Right ventricle myocardium inferior (tissue), 1 donor: ENCODE measurements around the gene RBM8A. TPM values are rescaled to one million over a fixed set of nuclear protein-coding genes. Genes with fewer than 3 reads are reported as not detected.

Source experiments
- ATAC-seq: fragments of 200-7000 bp; cut with Tn5 transposase; one replicate; pipeline ENCODE4 v1.9.1; 2020; ENCODE audit warnings: mild to moderate bottlenecking, moderate library complexity
- DNase-seq: peaks from one replicate; pipeline ENCODE4 v3.0.0; 2021; ENCODE audit errors: missing footprints
- intact Hi-C: fragments of 100-400 bp; cut with DNase I; formaldehyde crosslinking; loops from one replicate; pipeline ENCODE4 v1.11.0; 2022
- long read RNA-seq: library from polyadenylated mRNA; unstranded; transcript quantifications from one replicate; pipeline ENCODE4 v2.0.0, GENCODE V29; 2021
- total RNA-seq: library from RNA; stranded (reverse); fragmentation: NEBNext Ultra II Directional; extraction: Animal tissue kit (Norgen Biotek cat#: 25700); gene quantifications from one replicate; pipeline ENCODE4 v1.2.1, GENCODE V29; 2021
- donor health status: DM: no; HTN: yes; CAD: no; lungs with severe emphysema.

RBM8A gene
- total RNA-seq = 63.6 TPM
- long read RNA-seq, full-length matches to known transcripts = 16 of 21 reads
- long read RNA-seq, partial matches to known transcripts = 1 of 21 reads
- long read RNA-seq, other reads (novel, unspliced or antisense) = 4 of 21 reads

- peak; percentile 99 for ATAC-seq
- intact Hi-C loops = loop anchor here (1.0 to 5.0 kb wide), 2 partner anchors 31 to 35 kb away; partner anchors contain the start of gene LIX1L
- peak; percentile 94 for DNase-seq
These were observed at the start of gene RBM8A for GRCh38 chr1:145927063-145927886. RBM8A (minus strand) TSS chr1:145927484; CDS start chr1:145927426, 58 bp downstream.

GRCh38 chr1:145977016-145977415, 49.7 kb upstream of the RBM8A start:
- intact Hi-C loops = loop anchor here (1.0 kb wide), 1 partner anchor 36 kb away; no protein-coding TSS in a partner anchor
- no peak for DNase-seq

GRCh38 chr1:145975216-145975615, 47.9 kb upstream of the RBM8A start:
- intact Hi-C loops = no loop called here
- no peak for DNase-seq
- no peak for ATAC-seq

More at GRCh38 chr1:145977016-145977415, 49.7 kb upstream of the RBM8A start:
- no peak for ATAC-seq

DNA sequence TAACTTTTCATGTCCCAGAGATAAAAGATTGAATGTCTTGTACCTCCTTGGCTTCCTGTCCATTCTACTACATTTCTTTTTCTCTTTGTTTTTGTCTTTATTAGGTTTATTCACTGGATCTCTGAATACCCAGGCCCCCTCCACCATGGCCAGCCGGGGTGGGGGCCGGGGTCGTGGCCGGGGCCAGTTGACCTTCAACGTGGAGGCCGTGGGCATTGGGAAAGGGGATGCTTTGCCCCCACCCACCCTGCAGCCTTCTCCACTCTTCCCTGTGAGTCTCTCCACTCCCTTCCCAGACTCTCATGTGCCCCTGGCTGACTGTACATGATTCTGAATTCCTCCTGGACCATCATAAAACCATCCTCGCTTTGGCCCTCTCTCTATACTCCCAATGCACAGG, 47.4 kb upstream of the RBM8A start:
- no peak for ATAC-seq

DNA sequence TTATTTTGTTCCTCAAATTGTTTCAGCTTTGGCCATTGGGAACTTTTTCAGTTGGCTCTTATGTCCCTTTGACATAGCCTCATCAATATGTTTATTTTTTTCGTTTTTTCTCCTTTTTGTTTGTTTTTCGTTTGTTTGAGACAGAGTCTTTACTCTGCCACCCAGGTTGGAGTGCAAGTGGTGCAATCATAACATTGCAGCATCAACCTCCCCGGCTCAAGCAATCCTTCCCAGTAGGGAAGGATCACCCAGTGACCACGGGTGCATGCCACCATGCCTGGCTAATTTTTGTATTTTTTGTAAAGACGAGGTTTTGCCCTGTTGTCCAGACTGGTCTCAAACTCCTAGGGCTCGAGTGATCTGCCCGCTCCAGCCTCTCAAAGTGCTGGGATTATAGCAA, 45.3 kb upstream of the RBM8A start:
- no peak for ATAC-seq
- intact Hi-C loops = no loop called here
- no peak for DNase-seq

More for the DNA sequence above, 47.4 kb upstream of the RBM8A start:
- DNase-seq = no peak
- intact Hi-C loops = no loop called here

DNA sequence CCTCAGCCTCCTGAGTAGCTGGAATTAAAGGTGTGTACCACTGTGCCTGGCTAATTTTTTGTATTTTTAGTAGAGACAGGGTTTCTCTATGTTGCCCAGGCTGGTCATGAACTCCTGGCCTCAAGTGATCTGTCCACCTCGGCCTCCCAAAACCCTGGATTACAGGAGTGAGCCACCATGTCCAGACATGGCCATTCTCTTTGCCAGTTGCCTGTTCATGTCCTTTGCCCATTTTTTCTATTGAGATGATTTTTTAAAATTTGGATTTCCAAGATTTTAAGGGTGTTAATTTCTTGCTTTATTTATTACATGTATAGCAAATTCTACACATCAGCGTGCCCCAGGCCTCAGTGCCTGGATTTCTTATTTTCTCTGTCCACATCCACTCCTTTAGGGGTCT, 40.0 kb upstream of the RBM8A start:
- intact Hi-C loops = no loop called here
- no peak for DNase-seq
- ATAC-seq = no peak

DNA sequence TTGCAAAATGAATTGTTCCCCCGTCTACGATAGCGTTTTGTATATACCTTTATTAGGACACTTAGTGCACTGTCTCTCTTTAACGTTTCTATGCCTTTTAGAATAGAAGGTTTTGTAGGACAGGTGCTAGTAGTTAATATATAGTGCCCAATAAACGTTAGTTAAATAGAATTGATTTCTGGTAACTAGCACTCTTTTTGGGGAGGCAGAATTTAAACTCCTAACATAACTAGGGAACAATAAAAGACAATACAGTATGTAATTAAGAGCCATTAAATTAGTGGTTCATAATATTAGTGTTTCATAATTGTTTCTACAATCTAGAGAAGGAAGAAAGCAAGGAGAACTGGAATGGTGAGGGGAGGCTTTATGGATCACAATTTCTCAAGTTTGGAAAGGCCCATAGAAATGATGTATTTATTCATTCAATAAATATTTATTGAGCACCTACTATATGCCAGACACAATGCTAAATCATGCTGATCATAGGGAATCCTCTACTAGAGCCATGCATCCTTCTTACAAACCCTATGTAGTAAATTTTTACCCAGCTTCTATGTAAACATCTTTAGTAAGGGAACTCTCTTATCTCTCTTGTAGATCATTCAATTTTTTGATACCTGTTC, 37.9 kb upstream of the RBM8A start:
- intact Hi-C loops = no loop called here
- DNase-seq (no peak), ATAC-seq (no peak)

- DNase-seq = peak; percentile 97
- intact Hi-C loops = loop anchor here (5.0 kb wide), 2 partner anchors 43 to 117 kb away; partner anchors contain the start of gene NUDT17
- peak; percentile 88 for ATAC-seq
These were observed 37.2 kb upstream of the RBM8A start, which contains the start of the genes ANKRD34A and POLR3GL for GRCh38 chr1:145964328-145965118. ANKRD34A (minus strand) TSS chr1:145964575; CDS start chr1:145961759, 2,816 bp downstream. POLR3GL (plus strand) TSS chr1:145964690; CDS start chr1:145974866, 10,176 bp downstream.

DNA sequence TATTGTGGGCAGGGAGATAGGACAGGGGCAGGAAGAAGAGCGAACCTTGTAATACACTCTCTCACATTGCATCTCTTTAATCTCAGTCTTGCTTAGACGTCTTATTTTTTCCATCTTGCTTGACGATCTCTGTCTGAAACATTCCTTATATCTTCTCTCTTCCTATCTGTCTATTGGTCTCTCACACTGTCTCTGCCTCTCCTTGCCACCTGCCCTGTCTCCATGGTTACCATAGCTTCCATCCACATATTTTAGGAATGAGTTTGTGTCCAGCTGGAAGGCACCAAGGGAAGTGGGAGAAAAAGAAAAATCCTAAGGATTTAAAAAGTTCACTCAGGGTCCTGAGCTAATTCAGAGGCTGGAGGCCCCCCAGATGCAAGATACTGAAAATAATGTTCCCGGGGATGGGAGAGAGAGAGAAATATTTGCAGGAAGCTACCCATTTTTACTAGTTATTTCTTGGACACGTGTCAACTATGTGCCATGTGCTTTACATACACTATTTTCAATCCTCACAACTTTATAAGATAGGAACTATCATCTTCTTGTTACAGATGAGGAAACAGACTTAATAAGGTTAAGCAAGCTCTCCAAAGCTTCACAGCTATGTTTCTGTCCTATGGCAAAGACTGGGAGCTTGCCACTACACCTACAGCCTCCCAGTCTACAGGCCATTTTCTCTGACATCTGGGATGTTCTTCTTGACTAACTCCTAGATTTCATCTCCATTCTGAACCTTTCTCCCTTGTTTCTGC, 36.2 kb upstream of the RBM8A start:
- intact Hi-C loops = loop anchor here (5.0 kb wide), 2 partner anchors 44 to 116 kb away; partner anchors contain the start of gene NUDT17
- ATAC-seq (no peak), DNase-seq (no peak)

DNA sequence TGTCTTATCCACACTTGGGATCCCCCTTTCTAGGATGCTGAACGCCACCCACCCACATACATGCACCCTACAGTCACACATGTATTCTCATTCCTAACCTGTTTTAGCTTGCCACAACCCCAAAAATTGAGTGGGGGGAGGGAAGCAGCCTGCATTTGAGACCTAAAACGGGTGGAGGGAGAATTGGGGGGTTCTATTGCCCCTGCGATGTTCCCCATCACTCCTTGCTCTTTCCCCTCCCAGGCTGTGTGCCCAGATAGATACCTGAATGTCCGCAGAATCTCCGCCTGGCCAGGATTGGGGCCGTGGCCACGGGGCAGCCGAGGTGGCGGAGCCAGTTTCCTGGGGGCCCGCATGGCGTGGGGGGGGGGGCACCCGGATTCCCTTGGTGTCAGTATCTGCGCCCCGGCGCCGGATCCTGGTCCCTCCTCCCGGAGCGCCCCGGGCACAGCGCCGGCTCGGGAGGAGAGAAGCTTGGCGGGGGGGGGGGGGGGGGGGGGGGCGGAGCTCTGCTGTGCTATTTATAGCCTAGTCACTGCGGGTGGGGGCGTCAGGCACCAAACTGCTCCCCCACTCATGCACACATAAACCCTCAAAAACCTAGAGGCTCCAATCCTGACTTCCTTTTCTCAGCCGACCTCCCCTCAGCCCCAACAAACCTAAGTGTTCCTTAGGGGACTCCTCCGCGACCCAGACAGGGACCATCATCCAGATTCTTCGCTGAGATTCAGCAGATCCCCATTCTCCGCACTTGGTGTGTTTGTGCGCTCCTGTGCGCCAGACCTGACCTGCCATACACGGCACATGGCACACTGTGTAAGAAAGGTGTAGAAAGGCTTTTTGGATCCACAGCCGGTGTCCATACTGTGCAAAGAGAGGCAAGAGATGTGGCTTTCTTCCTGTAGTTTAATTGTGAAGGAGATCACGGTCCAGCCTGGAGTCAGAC, 35.1 kb upstream of the RBM8A start:
- ATAC-seq = no peak
- intact Hi-C loops = loop anchor here (5.0 kb wide), 2 partner anchors 45 to 115 kb away; partner anchors contain the start of gene NUDT17
- DNase-seq = peak; percentile 77

DNA sequence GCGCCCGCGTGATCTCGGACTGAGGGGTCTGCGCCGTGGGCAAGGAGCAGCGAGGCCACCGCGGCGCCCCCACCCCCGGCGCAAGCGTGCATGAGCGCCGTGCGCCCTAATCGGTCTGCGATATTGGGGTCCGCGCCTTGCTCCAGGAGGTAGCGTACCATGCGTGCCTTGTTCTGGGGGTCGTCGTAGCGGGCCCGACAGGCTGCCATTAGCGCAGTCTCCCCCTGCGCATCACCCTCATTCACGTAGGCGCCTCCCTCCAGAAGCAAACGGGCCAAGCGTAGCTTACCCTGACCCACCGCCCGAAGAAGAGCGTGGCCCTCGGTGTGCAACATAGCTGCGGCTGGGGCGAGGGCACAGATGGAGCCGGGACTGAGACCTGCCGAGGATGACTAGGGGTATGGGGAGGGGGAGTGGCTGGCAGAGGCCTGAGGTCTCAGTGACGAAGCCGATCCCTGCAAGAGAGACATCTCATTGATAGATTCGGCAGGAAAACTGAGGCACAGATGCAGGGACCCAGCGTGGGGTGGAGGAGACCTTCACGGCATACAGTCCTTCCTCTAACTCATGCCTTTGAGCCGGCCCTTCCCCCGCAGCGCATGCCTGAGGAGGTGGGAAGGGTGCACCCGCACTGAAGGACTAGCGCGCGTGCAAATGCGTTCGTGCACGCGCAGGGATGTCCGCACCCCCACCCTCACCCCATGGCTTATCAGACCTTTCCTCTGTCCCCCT, 34.3 kb upstream of the RBM8A start:
- ATAC-seq = no peak
- intact Hi-C loops = loop anchor here (5.0 kb wide), 2 partner anchors 46 to 114 kb away; partner anchors contain the start of gene NUDT17

GRCh38 chr1:145961109-145961424, 33.8 kb upstream of the RBM8A start:
- DNase-seq = no peak
- intact Hi-C loops = loop anchor here (5.0 kb wide), 2 partner anchors 46 to 114 kb away; partner anchors contain the start of gene NUDT17
- ATAC-seq = no peak

More for the DNA sequence above, 34.3 kb upstream of the RBM8A start:
- peak; percentile 85 for DNase-seq

DNA sequence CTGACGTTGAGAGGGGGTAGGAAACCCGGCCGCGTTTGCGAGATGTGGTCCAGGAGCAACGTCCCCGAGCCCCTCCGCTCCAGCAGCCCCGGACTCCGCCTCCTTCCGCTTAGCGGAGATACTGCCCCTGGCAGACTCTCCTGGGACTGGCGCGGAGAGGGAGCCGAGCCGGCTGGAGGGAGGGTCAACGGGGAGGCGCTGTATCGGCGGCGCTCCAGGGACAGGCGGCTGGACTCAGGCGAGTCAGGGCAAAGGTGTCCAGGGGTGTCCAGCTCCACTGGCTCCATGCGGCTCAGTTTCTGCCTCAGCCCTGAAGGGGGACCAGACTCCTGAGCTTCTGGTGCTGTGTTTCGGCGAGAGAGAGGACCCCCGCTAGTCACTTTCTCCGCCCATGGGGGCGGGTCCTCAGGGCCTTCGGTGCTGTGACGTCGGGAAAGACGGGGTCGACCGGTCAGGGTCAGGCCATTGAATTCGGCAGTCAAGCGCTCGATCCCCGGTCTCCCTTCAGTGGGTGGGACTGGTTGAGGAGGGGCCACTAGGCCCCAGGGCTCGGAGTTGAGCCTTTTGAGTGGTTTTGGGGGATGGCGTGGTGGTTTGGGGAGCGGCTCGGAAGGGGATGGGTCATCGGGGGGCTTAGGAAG, 33.3 kb upstream of the RBM8A start:
- intact Hi-C loops = loop anchor here (5.0 kb wide), 2 partner anchors 47 to 113 kb away; partner anchors contain the start of gene NUDT17
- ATAC-seq (peak; percentile 52), DNase-seq (peak; percentile 91)

GRCh38 chr1:145959957-145960467, 32.7 kb upstream of the RBM8A start:
- DNase-seq (no peak), ATAC-seq (no peak)
- intact Hi-C loops = loop anchor here (5.0 kb wide), 3 partner anchors 43 to 113 kb away; partner anchors contain the start of genes NUDT17 and PEX11B

DNA sequence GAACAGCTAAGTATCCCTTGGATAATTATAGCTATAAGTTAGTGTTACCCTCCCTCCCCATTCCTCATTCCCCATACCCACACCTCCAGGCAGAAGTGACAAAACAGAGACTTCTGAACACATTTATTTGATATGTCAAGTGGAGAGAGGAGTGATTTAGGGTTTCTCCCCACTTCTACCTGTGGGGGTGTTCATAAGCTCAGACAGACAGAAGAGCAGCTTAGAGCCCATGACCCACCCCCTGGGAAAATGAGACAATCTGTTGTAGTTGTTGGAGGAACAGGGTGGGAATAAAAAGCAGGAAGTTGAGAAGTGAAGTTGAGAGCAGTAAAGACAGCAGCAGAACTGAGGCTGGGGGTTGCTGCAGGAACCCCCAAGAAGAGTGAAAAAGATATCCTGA, 32.0 kb upstream of the RBM8A start:
- intact Hi-C loops = loop anchor here (5.0 kb wide), 1 partner anchor 42 kb away; the partner anchor contains the start of gene PEX11B
- no peak for ATAC-seq
- no peak for DNase-seq
